SH-SY5Y (cell line): ENCODE data around the gene FBXL5.

Source experiments
- GATA2 ChIP-seq: IDR thresholded peaks from 2 replicates; pipeline ENCODE4 v1.6.1; 2011; ENCODE audit warnings: mild to moderate bottlenecking, low read depth, low read length
- GATA3 ChIP-seq: IDR thresholded peaks from 2 replicates; pipeline ENCODE4 v1.6.1; 2011; ENCODE audit warnings: low read depth, mild to moderate bottlenecking, low read length, moderate library complexity

Gene FBXL5

GRCh38 chr4:15575966-15576365 lies 79.2 kb downstream of the FBXL5 start:
- no peak for TF ChIP-seq GATA3
- TF ChIP-seq GATA2: no peak

DNA sequence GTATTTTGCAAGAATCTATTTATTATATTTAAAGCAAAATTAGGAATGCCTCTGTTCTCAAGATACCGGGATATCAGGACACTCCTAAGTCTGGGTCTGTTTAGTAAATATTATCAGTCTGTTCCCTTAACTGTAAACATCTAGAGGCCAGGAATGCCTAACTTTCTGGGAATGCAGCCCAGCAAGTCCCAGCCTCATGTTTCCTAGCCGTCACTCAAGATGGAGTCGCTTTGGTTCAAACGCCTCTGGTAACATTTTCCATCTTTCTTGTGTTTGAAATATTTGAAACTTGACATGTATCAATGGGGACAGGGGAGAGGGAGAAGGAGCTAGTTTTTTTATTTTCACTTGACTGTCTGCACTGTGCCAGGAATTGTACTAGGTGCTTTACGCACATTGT lies 85.4 kb downstream of the FBXL5 start:
- TF ChIP-seq GATA2 (no peak), GATA3 (no peak)

- TF ChIP-seq GATA3: no peak
- TF ChIP-seq GATA2: no peak
Measured at GRCh38 chr4:15568821-15569220, 86.3 kb downstream of the FBXL5 start.

- TF ChIP-seq GATA3 (no peak), GATA2 (no peak)
Measured at GRCh38 chr4:15563871-15564270, 91.3 kb downstream of the FBXL5 start.

DNA sequence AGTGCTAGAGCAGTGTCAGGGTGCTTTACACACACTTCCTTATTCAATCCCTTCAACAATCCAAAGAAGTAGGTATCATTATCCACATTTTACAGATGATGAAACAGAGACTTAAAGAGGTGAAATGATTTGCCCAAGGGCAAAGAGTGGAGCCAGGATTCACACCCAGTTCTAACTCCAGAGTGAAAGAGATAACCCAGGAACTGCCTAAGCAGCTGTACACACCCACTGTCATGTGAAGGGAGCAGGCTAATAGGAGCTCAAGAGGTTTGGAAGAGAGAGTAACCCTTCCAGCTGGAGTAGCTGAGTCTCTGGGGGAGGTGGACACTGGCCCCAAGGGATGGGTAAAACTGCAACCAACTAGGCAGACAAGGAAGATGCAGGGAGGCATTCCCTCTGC lies 92.5 kb downstream of the FBXL5 start:
- no peak for TF ChIP-seq GATA3
- no peak for TF ChIP-seq GATA2

GRCh38 chr4:15562114-15562513 lies 93.0 kb downstream of the FBXL5 start:
- no peak for TF ChIP-seq GATA2
- no peak for TF ChIP-seq GATA3

GRCh38 chr4:15558561-15558960 lies 96.6 kb downstream of the FBXL5 start:
- TF ChIP-seq GATA2 (no peak), GATA3 (no peak)

- TF ChIP-seq GATA2 (no peak), GATA3 (no peak)
Measured at GRCh38 chr4:15557786-15558550, 97.2 kb downstream of the FBXL5 start.

GRCh38 chr4:15556511-15557092 lies 98.6 kb downstream of the FBXL5 start:
- no peak for TF ChIP-seq GATA3
- TF ChIP-seq GATA2: no peak
